Measurements from ENCODE around the gene TIE1.

The TIE1 gene

GRCh38 chr1:43304314-43304681 lies 3.5 kb downstream of the TIE1 start:
- no peak for TF ChIP-seq SIN3A (IDR thresholded peaks at IDR 0.05; ENCODE audit: borderline replicate concordance, insufficient read depth, low read length)
- no peak for TF ChIP-seq FOXP2 (optimal IDR thresholded peaks at IDR 0.05; ENCODE audit: borderline replicate concordance, extremely low read depth, extremely low read length, insufficient read depth)
- TF ChIP-seq POLR2AphosphoS5 (IDR thresholded peaks at IDR 0.05; ENCODE audit: low read depth, low read length): no peak

- TF ChIP-seq SIN3A (IDR thresholded peaks at IDR 0.05; ENCODE audit: borderline replicate concordance, insufficient read depth, low read length) (no peak), FOXP2 (optimal IDR thresholded peaks at IDR 0.05; ENCODE audit: borderline replicate concordance, extremely low read depth, extremely low read length, insufficient read depth) (no peak), REST (IDR thresholded peaks at IDR 0.05; ENCODE audit: insufficient read depth in 1 of 2, low read depth in 2 of 2, low read length in 2 of 2) (no peak), POLR2AphosphoS5 (IDR thresholded peaks at IDR 0.05; ENCODE audit: low read depth, low read length) (no peak), TAF1 (IDR thresholded peaks at IDR 0.05; ENCODE audit: borderline replicate concordance, insufficient read depth, low read length) (no peak)
Observed at GRCh38 chr1:43304771-43305300, 4.1 kb downstream of the TIE1 start.

GRCh38 chr1:43305461-43305860 lies 4.7 kb downstream of the TIE1 start:
- no peak for TF ChIP-seq TAF1 (IDR thresholded peaks at IDR 0.05; ENCODE audit: borderline replicate concordance, insufficient read depth, low read length)
- no peak for TF ChIP-seq FOXP2 (optimal IDR thresholded peaks at IDR 0.05; ENCODE audit: borderline replicate concordance, extremely low read depth, extremely low read length, insufficient read depth)

- TF ChIP-seq POLR2AphosphoS5 (IDR thresholded peaks at IDR 0.05; ENCODE audit: low read depth, low read length) (no peak), TAF1 (IDR thresholded peaks at IDR 0.05; ENCODE audit: borderline replicate concordance, insufficient read depth, low read length) (no peak)
Observed at GRCh38 chr1:43305926-43306687, 5.3 kb downstream of the TIE1 start.

GRCh38 chr1:43306688-43307457 lies 6.1 kb downstream of the TIE1 start:
- TF ChIP-seq POLR2AphosphoS5 (IDR thresholded peaks at IDR 0.05; ENCODE audit: low read depth, low read length) (no peak), FOXP2 (optimal IDR thresholded peaks at IDR 0.05; ENCODE audit: borderline replicate concordance, extremely low read depth, extremely low read length, insufficient read depth) (no peak), TAF1 (IDR thresholded peaks at IDR 0.05; ENCODE audit: borderline replicate concordance, insufficient read depth, low read length) (no peak), REST (IDR thresholded peaks at IDR 0.05; ENCODE audit: insufficient read depth in 1 of 2, low read depth in 2 of 2, low read length in 2 of 2) (no peak), SIN3A (IDR thresholded peaks at IDR 0.05; ENCODE audit: borderline replicate concordance, insufficient read depth, low read length) (no peak)

GRCh38 chr1:43307458-43308158 lies 6.8 kb downstream of the TIE1 start:
- TF ChIP-seq REST (IDR thresholded peaks at IDR 0.05; ENCODE audit: insufficient read depth in 1 of 2, low read depth in 2 of 2, low read length in 2 of 2) (no peak), POLR2AphosphoS5 (IDR thresholded peaks at IDR 0.05; ENCODE audit: low read depth, low read length) (no peak), FOXP2 (optimal IDR thresholded peaks at IDR 0.05; ENCODE audit: borderline replicate concordance, extremely low read depth, extremely low read length, insufficient read depth) (no peak), TAF1 (IDR thresholded peaks at IDR 0.05; ENCODE audit: borderline replicate concordance, insufficient read depth, low read length) (no peak), SIN3A (IDR thresholded peaks at IDR 0.05; ENCODE audit: borderline replicate concordance, insufficient read depth, low read length) (no peak)

All from PFSK-1 (cell line).